Thymus (tissue), 14 donors: ENCODE results near the gene MPPED1. TPM values are rescaled to one million over a fixed set of nuclear protein-coding genes. Genes with fewer than 3 reads are reported as not detected.

Experiments used
- DNase-seq, 9 donors: peaks; one replicate each; pipeline ENCODE4 v3.0.0-alpha.2; 2013; ENCODE audit warnings: low spot score in 9 of 9, low read depth in 6 of 9, missing footprints in 1 of 9
- H3K27ac ChIP-seq, 2 donors: one replicate each; pipeline ENCODE4 v1.5.1; 2013; ENCODE audit warnings: control low read depth in 1 of 2, low read depth in 1 of 2, low read length in 1 of 2, mild to moderate bottlenecking in 1 of 2, moderate library complexity in 1 of 2
- H3K27me3 ChIP-seq, 2 donors: one replicate each; pipeline ENCODE4 v1.5.1; 2013; ENCODE audit warnings: low read length in 1 of 2; ENCODE audit not compliant: control insufficient read depth in 2 of 2, insufficient read depth in 1 of 2
- H3K36me3 ChIP-seq, 2 donors: one replicate each; pipeline ENCODE4 v1.5.1; 2013; ENCODE audit warnings: low read length in 1 of 2, mild to moderate bottlenecking in 1 of 2, moderate library complexity in 1 of 2; ENCODE audit not compliant: control insufficient read depth in 2 of 2, insufficient read depth in 2 of 2
- H3K4me1 ChIP-seq, 2 donors: one replicate each; pipeline ENCODE4 v1.5.1; 2013; ENCODE audit warnings: low read length in 2 of 2; ENCODE audit not compliant: control insufficient read depth in 2 of 2, insufficient read depth in 2 of 2
- H3K4me3 ChIP-seq, 2 donors: one replicate each; pipeline ENCODE4 v1.5.1; 2013; ENCODE audit warnings: low read length in 2 of 2, control low read depth in 1 of 2, mild to moderate bottlenecking in 1 of 2
- H3K9me3 ChIP-seq, 2 donors: one replicate each; pipeline ENCODE4 v1.5.1; 2013; ENCODE audit warnings: low read length in 1 of 2, mild to moderate bottlenecking in 1 of 2; ENCODE audit not compliant: control insufficient read depth in 2 of 2, insufficient read depth in 1 of 2
- WGBS: extraction: QIAGEN DNeasy Blood & Tissue Kit; methylation state at CpG from one replicate; pipeline ENCODE4 v1.1.7; 2013; 5-methylcytosine and 5-hydroxymethylcytosine counted together
- long read RNA-seq, 10 donors: transcript quantifications; one replicate each; lab custom pipeline, GENCODE V29; 2026
- polyA plus RNA-seq: library from polyadenylated mRNA; stranded (reverse); fragments of 200-250 nt; gene quantifications from one replicate; pipeline ENCODE4 v1.2.3, GENCODE V29; 2013
- total RNA-seq: library from RNA; stranded (reverse); fragments of 120-200 nt; gene quantifications from one replicate; pipeline ENCODE4 v1.2.4, GENCODE V29; 2013
- donor health status: healthy.

The MPPED1 gene
- total RNA-seq, result 0.19 TPM
- polyA plus RNA-seq, result 6.5 TPM
- long read RNA-seq, donor 1, result 0 reads
- long read RNA-seq, donor 2, result 0 reads
- long read RNA-seq, donor 3, partial matches to known transcripts, result 0 of 1 reads
- long read RNA-seq, donor 3, other reads (novel, unspliced or antisense), result 0 of 1 reads
- long read RNA-seq, donor 4, result 0 reads
- long read RNA-seq, donor 5, result 0 reads
- long read RNA-seq, donor 6, partial matches to known transcripts, result 0 of 1 reads
- long read RNA-seq, donor 6, other reads (novel, unspliced or antisense), result 0 of 1 reads
- long read RNA-seq, donor 7, result 0 reads
- long read RNA-seq, donor 8, result 0 reads
- long read RNA-seq, donor 9, result 0 reads
- long read RNA-seq, donor 10, result 0 reads

GRCh38 chr22:43411869-43412807 lies at the start of gene MPPED1:
MPPED1 (plus strand) TSS chr22:43412014; CDS start chr22:43424986, 12,972 bp downstream.
- Histone ChIP-seq H3K9me3 (no peaks in the 10 kb centered on the region), H3K4me3 (no peak within 1 kb of the TSS), H3K4me1 (no peaks in the 10 kb centered on the region), H3K27ac (no peak within 1 kb of the TSS), H3K27me3 (peaks cover 44 to 65% of the 10 kb centered on the region in 2 donors), H3K36me3 (no peaks in the 10 kb centered on the region)
- DNase-seq, result no peak
- WGBS, result 3% methylated on average over 92 of the region's 95 CpGs

GRCh38 chr22:43363315-43364168 lies 48.3 kb upstream of the MPPED1 start:
- DNase-seq, result no peak
- Histone ChIP-seq H3K27ac (no peak overlapping the region), H3K27me3 (no peaks in the 10 kb centered on the region)

GRCh38 chr22:43364169-43364435 lies 47.7 kb upstream of the MPPED1 start:
- Histone ChIP-seq H3K4me3 (no peak overlapping the region), H3K27ac (no peak overlapping the region), H3K27me3 (no peaks in the 10 kb centered on the region), H3K9me3 (no peaks in the 10 kb centered on the region), H3K36me3 (no peaks in the 10 kb centered on the region), H3K4me1 (no peaks in the 10 kb centered on the region)
- no peak for DNase-seq
- WGBS, result 96% methylated on average over 8 of the region's 8 CpGs

More at GRCh38 chr22:43363315-43364168, 48.3 kb upstream of the MPPED1 start:
- H3K9me3 ChIP-seq, result no peaks in the 10 kb centered on the region
- H3K36me3 ChIP-seq, result no peaks in the 10 kb centered on the region
- no peaks in the 10 kb centered on the region for H3K4me1 ChIP-seq
- WGBS, result 97% methylated on average over 27 of the region's 27 CpGs
- H3K4me3 ChIP-seq, result no peak overlapping the region

GRCh38 chr22:43365715-43366440 lies 45.9 kb upstream of the MPPED1 start:
- no peaks in the 10 kb centered on the region for H3K9me3 ChIP-seq
- WGBS, result 94% methylated on average over 6 of the region's 6 CpGs
- peaks cover 0 to 4% of the 10 kb centered on the region in 2 donors for H3K4me1 ChIP-seq
- no peaks in the 10 kb centered on the region for H3K36me3 ChIP-seq
- H3K4me3 ChIP-seq, result no peak overlapping the region
- H3K27ac ChIP-seq, result no peak overlapping the region
- DNase-seq, result no peak
- H3K27me3 ChIP-seq, result peaks cover 0 to 4% of the 10 kb centered on the region in 2 donors

- no peak overlapping the region for H3K27ac ChIP-seq
- H3K27me3 ChIP-seq, result peaks cover 0 to 4% of the 10 kb centered on the region in 2 donors
- H3K9me3 ChIP-seq, result peaks cover 0 to 3% of the 10 kb centered on the region in 2 donors
- peaks cover 0 to 4% of the 10 kb centered on the region in 2 donors for H3K4me1 ChIP-seq
- H3K4me3 ChIP-seq, result no peak overlapping the region
- WGBS, result 41% methylated on average over 9 of the region's 9 CpGs
- DNase-seq, result no peak
- no peaks in the 10 kb centered on the region for H3K36me3 ChIP-seq
Measured at GRCh38 chr22:43370036-43370435, 41.8 kb upstream of the MPPED1 start.

GRCh38 chr22:43375951-43376455 lies 35.8 kb upstream of the MPPED1 start:
- no peak overlapping the region for H3K27ac ChIP-seq
- WGBS, result 95% methylated on average over 4 of the region's 4 CpGs
- peaks cover 0 to 3% of the 10 kb centered on the region in 2 donors for H3K9me3 ChIP-seq
- H3K4me1 ChIP-seq, result peaks cover 4 to 20% of the 10 kb centered on the region in 2 donors
- DNase-seq, result no peak
- H3K4me3 ChIP-seq, result no peak overlapping the region
- H3K36me3 ChIP-seq, result no peaks in the 10 kb centered on the region
- no peaks in the 10 kb centered on the region for H3K27me3 ChIP-seq

GRCh38 chr22:43376765-43377547 lies 34.9 kb upstream of the MPPED1 start:
- H3K36me3 ChIP-seq, result no peaks in the 10 kb centered on the region
- peaks cover 6 to 25% of the 10 kb centered on the region in 2 donors for H3K4me1 ChIP-seq
- peaks cover 0 to 3% of the 10 kb centered on the region in 2 donors for H3K9me3 ChIP-seq
- H3K27me3 ChIP-seq, result no peaks in the 10 kb centered on the region
- peak in 5 of 9 donors; percentile 5 to 69 (median 31) for DNase-seq
- 31% methylated on average over 15 of the region's 15 CpGs for WGBS
- H3K27ac ChIP-seq, result no peak overlapping the region
- no peak overlapping the region for H3K4me3 ChIP-seq

- no peak overlapping the region for H3K4me3 ChIP-seq
- peak overlapping the region in 1 of 2 donors; percentile 6 for H3K27ac ChIP-seq
- WGBS, result 61% methylated on average over 10 of the region's 10 CpGs
- DNase-seq, result peak in 1 of 9 donors; percentile 5
- peaks cover 6 to 25% of the 10 kb centered on the region in 2 donors for H3K4me1 ChIP-seq
- H3K27me3 ChIP-seq, result no peaks in the 10 kb centered on the region
- peaks cover 0 to 3% of the 10 kb centered on the region in 2 donors for H3K9me3 ChIP-seq
- no peaks in the 10 kb centered on the region for H3K36me3 ChIP-seq
Measured at GRCh38 chr22:43377548-43377895, 34.3 kb upstream of the MPPED1 start.
